ENCODE data around the gene NFASC.

- TF ChIP-seq POLR2A (IDR thresholded peaks at IDR 0.05) (no peak), CTCF (IDR thresholded peaks at IDR 0.05) (no peak)
Observed at GRCh38 chr1:205013683-205014367, 143.2 kb downstream of the NFASC start.
